ENCODE measurements around the gene RPP14.

DNA sequence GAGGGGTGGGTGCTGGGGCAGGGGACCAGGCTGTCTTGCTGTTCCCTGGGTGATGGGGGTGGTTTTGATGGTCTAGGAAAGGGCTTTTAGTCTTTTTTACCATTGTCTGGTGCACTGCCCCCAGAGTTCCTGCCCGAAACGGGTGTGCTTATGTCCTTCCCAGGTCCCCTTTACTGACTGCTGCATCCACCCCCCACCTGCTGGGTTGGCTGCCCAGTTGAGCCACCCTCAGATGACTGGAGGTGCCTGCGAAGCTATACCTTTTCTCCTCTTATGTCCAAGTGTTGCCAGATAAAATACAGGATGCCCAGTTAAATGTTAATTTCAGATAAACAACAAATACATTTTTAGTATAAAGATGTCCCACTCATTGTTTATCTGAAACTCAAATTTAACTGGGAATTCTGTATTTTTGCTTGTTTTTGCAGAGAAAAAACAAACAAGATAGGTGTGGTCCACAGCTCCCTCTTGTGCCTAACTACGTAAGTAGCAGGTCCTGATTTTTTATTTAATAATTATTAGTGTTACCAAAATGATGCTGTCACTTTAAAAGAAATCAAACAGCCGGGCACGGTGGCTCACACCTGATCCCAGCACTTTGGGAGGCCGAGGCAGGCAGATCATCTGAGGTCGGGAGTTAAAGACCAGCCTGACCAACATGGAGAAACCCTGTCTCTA is 6.1 kb upstream of the RPP14 start:
- TF ChIP-seq NR3C1 (IDR thresholded peaks at IDR 0.05): no peak
- TF ChIP-seq, protein P1, sequence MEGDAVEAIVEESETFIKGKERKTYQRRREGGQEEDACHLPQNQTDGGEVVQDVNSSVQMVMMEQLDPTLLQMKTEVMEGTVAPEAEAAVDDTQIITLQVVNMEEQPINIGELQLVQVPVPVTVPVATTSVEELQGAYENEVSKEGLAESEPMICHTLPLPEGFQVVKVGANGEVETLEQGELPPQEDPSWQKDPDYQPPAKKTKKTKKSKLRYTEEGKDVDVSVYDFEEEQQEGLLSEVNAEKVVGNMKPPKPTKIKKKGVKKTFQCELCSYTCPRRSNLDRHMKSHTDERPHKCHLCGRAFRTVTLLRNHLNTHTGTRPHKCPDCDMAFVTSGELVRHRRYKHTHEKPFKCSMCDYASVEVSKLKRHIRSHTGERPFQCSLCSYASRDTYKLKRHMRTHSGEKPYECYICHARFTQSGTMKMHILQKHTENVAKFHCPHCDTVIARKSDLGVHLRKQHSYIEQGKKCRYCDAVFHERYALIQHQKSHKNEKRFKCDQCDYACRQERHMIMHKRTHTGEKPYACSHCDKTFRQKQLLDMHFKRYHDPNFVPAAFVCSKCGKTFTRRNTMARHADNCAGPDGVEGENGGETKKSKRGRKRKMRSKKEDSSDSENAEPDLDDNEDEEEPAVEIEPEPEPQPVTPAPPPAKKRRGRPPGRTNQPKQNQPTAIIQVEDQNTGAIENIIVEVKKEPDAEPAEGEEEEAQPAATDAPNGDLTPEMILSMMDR (IDR thresholded peaks at IDR 0.05): peak; percentile 71
- no peak for TF ChIP-seq POLR2A (IDR thresholded peaks at IDR 0.05; ENCODE audit: low read length)
- TF ChIP-seq RCOR1 (IDR thresholded peaks at IDR 0.05; ENCODE audit: low read depth, low read length): no peak
- no peak for TF ChIP-seq ZSCAN20 (CRISPR knock-in tag; IDR thresholded peaks at IDR 0.05)
- TF ChIP-seq MYC (IDR thresholded peaks at IDR 0.05; ENCODE audit: borderline replicate concordance, low read length): no peak
- no peak for TF ChIP-seq KDM5A (IDR thresholded peaks at IDR 0.05)
- TF ChIP-seq CEBPB (IDR thresholded peaks at IDR 0.05): no peak
- no peak for TF ChIP-seq MAFK (IDR thresholded peaks at IDR 0.05; ENCODE audit: partially characterized antibody)
